GM19467 (cell line): ENCODE measurements around the gene SUSD3.

ENCODE experiments used
- ATAC-seq: cut with Tn5 transposase; IDR thresholded peaks from one replicate; pipeline ENCODE4 v1.9.1; 2021; ENCODE audit warnings: mild to moderate bottlenecking, moderate library complexity; ENCODE audit not compliant: unreplicated experiment

The SUSD3 gene

GRCh38 chr9:93121316-93122241 lies 63.1 kb downstream of the SUSD3 start:
- no peak for ATAC-seq

DNA sequence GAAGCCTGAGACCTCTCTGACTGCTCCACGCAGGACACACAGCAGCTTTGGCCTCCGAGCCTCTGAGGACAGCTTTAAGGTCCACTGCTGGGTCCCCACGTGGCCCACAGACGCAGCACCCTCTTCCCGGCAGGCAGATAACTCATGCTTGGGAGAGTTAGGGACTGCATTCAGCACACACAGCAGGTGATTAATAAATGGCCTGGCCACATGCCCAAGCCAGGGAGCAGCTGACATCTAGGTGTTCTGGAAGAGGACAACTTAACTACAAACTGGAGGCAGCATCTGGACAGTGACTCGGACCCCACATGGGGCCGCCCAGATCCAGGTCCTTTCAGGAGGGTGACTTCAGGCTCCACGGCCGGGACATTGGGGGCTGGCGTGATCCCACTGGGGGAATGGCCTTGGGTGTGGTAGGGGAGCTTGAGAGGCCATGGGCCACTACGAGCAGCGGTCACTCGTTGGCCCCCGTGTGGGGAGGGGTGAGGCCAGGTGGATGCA lies 64.3 kb downstream of the SUSD3 start:
- ATAC-seq = no peak

DNA sequence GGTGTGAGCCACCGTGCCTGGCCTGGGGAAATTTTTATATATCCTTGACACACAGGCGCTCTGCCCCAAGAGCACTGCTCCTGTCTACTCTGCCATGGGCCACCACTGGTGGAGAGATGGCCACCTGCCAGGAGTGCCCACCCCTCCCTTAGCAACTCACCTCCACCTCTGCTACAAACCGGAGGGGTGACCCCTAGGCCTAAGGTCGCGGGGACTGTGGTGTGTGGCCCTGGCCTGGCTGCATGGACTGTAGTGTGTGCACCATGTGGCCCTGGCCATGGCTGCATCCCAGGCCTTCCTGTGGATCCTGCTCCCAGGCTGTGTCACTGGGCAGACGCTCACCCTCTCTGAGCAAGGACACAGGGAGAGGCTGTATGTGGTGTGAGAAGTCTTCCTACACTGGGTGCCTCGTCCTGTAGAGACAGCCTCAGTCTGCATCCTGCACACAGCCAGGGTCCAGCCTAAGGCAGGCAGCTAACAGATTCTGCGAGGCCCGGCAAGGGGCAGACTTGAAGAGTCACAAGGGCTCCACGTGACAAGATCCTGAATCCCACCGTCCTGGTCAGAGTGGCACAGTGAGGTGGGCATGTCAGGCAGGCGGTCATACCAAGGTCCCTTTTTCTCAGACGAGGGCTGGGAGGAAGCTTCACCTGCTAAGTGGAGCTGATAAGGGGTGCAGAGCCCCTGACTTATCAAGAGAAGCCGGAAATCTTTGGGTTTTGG lies 65.2 kb downstream of the SUSD3 start:
- ATAC-seq = no peak

GRCh38 chr9:93124793-93125192 lies 66.3 kb downstream of the SUSD3 start:
- no peak for ATAC-seq

DNA sequence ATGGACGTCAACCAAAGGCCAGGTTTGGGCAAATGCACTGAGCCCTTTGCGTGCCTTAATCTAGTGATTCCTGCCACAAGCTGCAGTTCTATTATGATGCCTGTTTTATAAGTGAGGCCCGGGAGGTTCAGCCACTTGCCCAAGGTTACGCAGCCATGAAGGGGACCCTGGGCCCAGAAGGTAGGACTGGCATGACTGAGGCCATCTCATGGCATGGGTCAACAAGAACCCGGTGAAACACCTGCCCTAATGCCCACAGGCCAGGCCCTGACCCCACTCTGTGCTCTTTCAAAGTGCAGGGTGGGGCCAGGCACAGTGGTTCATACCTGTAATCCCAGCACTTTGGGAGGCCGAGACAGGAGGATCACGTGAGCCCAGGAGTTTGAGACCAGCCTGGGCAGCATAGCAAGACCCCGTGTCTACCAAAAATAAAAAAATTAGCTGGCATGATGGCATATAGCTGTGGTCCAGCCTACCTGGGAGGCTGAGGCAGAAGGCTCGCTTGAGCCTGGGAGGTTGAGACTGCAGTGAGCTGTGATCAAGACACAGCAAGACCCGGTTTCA lies 66.9 kb downstream of the SUSD3 start:
- ATAC-seq = no peak

DNA sequence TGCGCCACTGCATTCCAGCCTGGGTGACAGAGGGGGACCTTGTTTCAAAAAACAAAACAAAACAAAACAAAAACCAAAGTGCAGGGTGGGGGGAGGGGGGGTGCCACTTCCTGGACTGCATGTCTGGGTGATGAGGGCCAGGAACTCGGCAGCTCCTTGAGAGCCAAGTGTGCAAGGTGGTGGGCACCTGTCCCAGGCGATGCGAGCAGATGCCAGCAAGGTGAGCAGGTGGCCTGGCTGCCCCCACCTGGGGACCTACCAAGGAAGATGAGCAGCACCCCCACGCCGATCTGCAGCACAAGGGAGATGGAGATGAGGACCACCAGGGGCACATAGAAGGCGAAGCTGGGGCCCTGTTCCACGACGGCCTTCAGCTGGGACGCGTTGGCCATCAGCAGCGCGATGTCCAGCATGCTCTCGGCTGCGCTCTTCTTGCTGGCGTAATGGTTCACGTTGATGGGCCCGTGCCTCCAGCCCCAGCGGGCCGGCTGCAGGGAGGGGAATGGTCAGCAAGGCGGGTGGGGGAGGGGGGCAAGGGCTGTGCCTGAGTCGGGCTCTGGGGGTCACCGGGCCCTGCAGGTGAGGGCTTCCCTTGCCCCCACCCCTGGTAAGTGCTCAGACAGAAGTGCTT lies 67.8 kb downstream of the SUSD3 start:
- no peak for ATAC-seq

- ATAC-seq = no peak
These were observed 68.4 kb downstream of the SUSD3 start for GRCh38 chr9:93126825-93127368.

GRCh38 chr9:93127395-93127911 lies 69.0 kb downstream of the SUSD3 start:
- ATAC-seq = no peak

DNA sequence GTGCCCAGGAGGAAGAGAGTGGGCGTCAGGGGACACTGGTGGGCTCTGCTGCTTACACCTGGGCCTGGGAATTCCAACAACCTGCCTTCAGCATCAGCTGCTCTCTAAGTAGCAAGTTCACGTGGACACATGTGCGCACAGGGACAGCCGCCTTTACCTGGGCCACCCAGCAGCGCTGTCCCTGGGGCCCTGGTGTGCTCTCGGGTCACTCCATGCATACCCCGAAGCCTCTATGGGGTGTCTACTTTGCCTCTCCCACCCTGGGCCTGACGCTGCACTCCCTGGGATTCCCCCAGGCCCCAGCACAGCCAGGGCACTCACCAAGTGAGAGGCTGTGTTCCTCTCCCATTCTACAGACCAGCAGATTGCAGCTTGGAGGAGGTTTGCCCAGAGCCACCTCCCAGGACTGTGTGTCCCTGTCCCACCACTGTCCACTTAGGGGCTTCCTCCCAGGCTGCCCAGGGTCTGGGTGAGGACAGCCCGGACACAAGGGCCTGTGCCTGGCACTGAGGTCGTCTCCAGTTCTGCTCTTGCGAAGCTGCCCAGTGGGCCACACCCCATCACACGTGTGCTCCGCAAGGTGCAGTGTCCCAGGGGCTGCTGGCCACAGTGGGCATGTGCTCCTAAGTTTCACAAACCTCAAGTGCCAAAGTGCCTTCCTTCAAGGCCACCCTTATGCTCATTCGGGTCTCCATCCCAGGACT lies 69.7 kb downstream of the SUSD3 start:
- ATAC-seq = no peak

GRCh38 chr9:93128715-93129224 lies 70.3 kb downstream of the SUSD3 start:
- no peak for ATAC-seq

DNA sequence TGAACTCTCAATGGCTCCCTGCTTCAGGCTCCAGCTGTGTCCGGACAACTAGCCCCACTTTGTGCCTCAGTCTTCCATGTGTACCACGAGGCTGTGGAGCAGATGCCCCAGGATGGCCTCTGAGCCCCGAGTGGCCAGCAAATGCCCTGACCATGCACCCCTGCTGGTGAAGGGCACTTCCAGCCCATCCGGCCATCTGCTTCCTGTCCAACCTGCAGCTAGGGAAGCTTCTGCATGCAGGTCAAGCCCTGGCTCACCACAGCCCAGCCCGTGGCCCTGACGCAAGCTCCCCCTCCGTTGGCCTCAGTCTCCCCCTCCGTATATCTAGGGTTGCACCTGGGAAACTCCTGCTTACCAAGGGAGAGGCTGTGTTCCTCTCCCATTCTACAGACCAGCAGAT lies 70.8 kb downstream of the SUSD3 start:
- no peak for ATAC-seq

DNA sequence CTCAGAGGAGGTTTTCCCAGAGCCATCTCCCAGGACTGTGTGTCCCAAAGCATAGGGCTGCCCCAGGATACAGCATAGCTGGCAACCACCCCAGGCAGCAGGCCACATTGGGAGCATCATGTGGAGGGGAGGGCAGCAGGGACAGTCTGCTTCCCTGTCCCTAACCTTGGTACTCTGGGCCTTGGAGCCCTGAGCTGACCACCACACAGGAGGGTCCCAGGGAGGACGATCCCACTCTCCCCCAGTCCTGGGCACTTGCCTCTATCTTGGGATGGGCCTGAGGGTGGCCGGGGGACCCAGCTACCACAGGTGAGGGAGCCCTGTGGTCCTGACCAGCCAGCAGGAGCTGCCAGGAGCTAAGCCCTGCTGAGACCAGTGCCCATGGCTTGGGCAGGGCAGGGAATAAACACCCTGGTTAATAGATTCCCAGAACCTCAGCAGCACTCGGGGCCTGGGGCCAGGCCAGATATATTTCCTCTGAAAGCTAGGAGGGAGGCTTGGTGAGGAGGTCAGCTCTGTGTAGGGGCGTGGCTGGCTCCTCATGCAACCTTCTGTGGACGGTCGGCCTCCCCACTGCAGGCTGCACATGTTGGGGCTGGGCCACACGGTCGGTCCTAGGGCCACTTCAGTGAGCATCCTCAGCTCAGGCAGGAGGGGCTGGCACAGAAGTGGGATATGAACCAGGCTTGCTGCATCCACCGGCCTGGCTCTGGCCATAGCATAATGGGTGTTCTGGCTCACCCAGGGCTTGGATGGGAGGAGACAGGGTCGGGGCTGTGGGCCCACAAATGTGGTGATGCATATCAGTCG lies 71.4 kb downstream of the SUSD3 start:
- ATAC-seq = no peak

DNA sequence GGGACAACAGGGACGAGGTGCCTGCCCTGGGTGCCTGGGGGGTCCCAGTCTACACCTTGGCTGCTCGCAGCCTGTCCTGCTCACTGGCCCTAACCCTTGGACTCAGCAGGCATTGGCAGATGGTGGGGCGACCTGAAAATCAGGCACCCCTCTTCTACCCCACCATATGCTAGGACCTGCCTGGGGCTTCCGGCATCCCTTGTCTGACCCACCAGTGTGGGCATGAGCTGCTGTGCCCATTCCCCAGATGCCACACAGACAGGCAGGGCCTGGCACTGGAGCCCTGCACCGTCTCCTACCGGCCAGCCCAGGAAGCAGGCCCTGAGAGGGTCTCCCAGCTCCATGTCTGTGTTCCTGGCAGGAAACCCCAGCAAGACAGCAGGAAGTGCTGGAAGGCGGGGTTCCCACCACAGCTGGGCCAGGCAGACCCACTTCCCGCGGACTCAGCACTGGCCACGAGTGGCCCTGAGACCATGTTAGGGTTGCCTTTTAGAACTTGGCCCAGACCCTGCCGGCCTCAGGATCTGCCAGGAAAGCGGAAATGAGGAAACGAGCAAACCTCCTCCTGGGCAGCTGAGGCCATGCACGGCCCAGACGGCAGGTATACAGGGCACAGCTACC lies 72.5 kb downstream of the SUSD3 start:
- ATAC-seq = no peak

- ATAC-seq = no peak
These were observed 73.2 kb downstream of the SUSD3 start for GRCh38 chr9:93131599-93132286.

DNA sequence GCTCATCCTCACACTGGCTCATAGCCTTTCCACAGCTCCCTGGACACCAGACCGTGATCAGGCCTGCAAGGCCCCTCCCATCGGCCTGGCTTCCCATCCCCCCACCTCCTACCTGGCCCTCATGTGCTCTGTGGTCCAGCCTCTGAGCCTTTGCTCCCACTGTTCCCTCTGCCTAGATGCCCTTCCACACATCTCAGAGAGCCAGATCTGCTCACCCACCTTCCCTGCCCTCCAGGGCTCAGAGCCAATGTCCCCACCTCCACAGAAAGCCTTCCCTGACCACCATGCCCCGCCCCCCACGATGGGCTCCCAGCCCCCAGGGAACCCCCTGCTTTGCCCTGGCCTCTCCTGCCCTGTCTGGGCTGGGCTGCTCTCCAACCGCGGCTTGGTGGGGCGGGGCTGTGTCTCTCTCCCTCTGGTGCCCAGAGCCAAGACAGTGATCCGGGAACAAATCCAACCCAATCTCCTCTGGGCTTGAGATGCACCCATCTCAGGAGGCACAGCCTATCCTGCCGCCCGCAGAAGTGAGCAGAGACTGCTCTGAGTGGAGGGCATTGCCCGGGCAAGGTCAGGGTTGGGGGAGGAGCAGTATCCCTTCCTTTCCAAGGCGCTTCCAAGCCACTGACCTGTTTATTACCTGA lies 73.9 kb downstream of the SUSD3 start:
- ATAC-seq = no peak

DNA sequence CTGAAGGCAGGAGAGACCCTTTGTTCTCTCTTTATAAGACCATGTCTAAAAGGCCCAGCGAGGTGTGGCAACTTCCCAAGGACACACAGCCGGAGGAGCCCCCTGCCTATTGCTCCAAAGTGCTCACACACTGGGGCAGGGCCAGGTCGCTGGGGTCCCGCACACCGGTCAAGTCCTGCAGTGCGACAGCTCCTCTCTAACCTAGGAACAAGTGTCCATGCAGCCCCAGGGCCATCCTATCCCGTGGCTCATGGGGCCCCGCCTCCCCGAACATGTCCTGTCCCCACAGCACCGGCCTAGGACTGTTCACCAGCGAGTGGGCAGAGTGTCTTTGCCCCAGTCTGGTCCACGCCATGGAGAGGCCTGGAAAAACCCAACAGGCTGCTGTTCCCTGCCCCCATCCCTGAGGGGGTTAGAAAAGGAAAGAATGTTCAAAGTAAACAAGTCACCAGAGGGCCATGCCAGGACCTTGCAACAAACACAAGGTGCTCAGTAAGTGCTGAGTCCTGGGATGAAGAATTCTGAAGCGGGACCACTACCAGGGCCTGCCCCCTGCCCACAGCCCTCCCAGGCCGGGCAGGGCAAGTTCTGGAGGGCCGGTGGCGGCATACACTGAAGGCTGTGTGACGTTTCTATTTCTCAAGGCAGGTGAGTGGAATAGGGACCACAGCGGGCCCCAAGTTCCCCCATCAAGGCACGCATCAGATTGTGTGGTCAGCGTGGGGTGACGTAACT lies 74.6 kb downstream of the SUSD3 start:
- ATAC-seq = no peak

GRCh38 chr9:93133681-93134014 lies 75.1 kb downstream of the SUSD3 start:
- ATAC-seq = peak; percentile 49
